Duodenal mucosa (tissue), 2 donors: ENCODE results near the gene MT1F.

Experiments
- H3K27ac ChIP-seq: one replicate; pipeline ENCODE4 v1.7.0; 2013; ENCODE audit warnings: low read depth, low read length
- H3K27me3 ChIP-seq, 2 donors: one replicate each; pipeline ENCODE4 v1.7.0; 2013; ENCODE audit warnings: low read length in 2 of 2, control low read depth in 1 of 2; ENCODE audit not compliant: insufficient read depth in 2 of 2, control insufficient read depth in 1 of 2
- H3K36me3 ChIP-seq, 2 donors: one replicate each; pipeline ENCODE4 v1.7.0; 2013; ENCODE audit warnings: low read length in 2 of 2, control low read depth in 1 of 2; ENCODE audit not compliant: insufficient read depth in 2 of 2, control insufficient read depth in 1 of 2
- H3K4me1 ChIP-seq, 2 donors: one replicate each; pipeline ENCODE4 v1.7.0; 2013; ENCODE audit warnings: low read length in 2 of 2, control low read depth in 1 of 2; ENCODE audit not compliant: insufficient read depth in 2 of 2, control insufficient read depth in 1 of 2
- H3K4me3 ChIP-seq, 2 donors: one replicate each; pipeline ENCODE4 v1.7.0; 2013; ENCODE audit warnings: low read length in 2 of 2, low read depth in 1 of 2
- H3K9ac ChIP-seq, 2 donors: one replicate each; pipeline ENCODE4 v1.7.0; 2013; ENCODE audit warnings: low read length in 2 of 2, low read depth in 1 of 2
- H3K9me3 ChIP-seq, 2 donors: one replicate each; pipeline ENCODE4 v1.7.0; 2013; ENCODE audit warnings: low read length in 2 of 2, control low read depth in 1 of 2; ENCODE audit not compliant: control insufficient read depth in 1 of 2

MT1F gene

GRCh38 chr16:56682703-56683397 is 25.1 kb downstream of the MT1F start:
- H3K4me1 ChIP-seq, result peaks cover 20 to 26% of the 10 kb centered on the region in 2 donors
- H3K9ac ChIP-seq, result peak overlapping the region; percentile 93 to 95
- no peaks in the 10 kb centered on the region for H3K9me3 ChIP-seq
- H3K36me3 ChIP-seq, result peaks cover 4 to 5% of the 10 kb centered on the region in 2 donors
- H3K27me3 ChIP-seq, result no peaks in the 10 kb centered on the region
- H3K27ac ChIP-seq, result peak overlapping the region; percentile 39
- H3K4me3 ChIP-seq, result peak overlapping the region; percentile 77 to 95

DNA sequence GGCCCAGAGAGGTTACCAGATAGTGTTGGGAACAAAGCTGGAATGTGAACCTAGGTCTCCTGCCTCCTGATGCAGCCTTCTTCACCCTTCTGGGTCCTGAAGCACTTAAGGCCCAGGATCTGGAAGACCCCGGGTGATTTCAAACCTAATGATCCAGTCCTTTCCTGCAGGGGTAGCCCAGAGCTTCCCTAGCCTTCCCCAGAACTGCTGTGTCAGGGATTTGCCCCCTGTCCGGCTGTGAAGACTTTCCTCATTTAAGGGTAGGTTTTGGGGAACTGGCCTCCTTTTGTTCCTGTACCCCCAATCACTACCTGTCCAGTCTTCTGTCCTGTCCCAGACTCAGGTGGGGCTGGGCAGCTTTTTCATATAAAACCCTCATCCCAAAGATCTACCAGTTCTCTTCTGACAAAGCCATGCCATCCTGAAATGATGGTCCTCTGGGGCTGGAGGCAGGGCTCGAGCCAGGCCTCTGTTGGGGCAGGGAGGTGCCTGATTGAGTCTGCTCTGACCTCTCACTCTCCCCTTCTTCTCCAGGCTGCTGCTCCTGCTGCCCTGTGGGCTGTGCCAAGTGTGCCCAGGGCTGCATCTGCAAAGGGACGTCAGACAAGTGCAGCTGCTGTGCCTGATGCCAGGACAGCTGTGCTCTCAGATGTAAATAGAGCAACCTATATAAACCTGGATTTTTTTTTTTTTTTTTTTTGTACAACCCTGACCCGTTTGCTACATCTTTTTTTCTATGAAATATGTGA is 25.8 kb downstream of the MT1F start:
- Histone ChIP-seq H3K27ac (peak overlapping the region; percentile 51), H3K4me3 (peak overlapping the region; percentile 77 to 95), H3K27me3 (no peaks in the 10 kb centered on the region), H3K4me1 (peaks cover 20 to 26% of the 10 kb centered on the region in 2 donors), H3K9me3 (no peaks in the 10 kb centered on the region), H3K36me3 (peaks cover 4 to 5% of the 10 kb centered on the region in 2 donors), H3K9ac (peak overlapping the region; percentile 93 to 95)

DNA sequence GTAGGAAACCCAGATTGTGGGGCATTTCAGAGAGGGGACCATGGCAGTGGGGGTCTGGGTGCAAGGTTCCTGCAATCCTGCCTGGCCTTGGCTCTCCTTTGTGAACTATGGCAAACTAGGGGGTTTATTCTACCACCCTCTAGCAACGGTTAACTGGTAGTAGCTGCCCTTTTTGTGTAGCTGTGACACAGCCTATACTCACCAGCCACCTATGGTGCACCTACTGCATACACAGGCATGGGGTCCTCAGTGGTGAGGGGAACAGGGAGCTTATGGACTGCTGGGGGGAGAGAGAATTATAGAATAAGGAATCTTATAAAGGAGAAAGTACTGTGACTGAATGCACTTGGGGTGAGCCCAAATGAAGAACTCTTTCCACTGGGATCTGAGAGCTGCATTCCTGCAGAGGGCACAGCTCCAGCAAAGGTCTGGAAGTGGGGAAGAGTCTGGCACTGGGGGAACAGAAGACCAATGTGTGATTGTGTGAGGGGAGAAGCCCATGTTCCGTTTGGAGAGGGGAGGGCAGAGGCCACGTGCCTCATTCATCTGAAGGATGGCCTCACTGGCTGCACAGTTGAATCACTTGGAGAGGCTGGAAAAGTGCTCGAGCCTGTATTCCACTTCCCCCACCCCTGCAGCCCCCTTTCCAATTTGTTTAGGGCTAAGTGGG is 26.6 kb downstream of the MT1F start:
- no peaks in the 10 kb centered on the region for H3K9me3 ChIP-seq
- H3K9ac ChIP-seq, result peak overlapping the region in 1 of 2 donors; percentile 95
- H3K27me3 ChIP-seq, result no peaks in the 10 kb centered on the region
- H3K27ac ChIP-seq, result no peak overlapping the region
- peak overlapping the region; percentile 26 to 56 for H3K4me3 ChIP-seq
- H3K36me3 ChIP-seq, result peaks cover 4 to 5% of the 10 kb centered on the region in 2 donors
- peaks cover 23 to 26% of the 10 kb centered on the region in 2 donors for H3K4me1 ChIP-seq

DNA sequence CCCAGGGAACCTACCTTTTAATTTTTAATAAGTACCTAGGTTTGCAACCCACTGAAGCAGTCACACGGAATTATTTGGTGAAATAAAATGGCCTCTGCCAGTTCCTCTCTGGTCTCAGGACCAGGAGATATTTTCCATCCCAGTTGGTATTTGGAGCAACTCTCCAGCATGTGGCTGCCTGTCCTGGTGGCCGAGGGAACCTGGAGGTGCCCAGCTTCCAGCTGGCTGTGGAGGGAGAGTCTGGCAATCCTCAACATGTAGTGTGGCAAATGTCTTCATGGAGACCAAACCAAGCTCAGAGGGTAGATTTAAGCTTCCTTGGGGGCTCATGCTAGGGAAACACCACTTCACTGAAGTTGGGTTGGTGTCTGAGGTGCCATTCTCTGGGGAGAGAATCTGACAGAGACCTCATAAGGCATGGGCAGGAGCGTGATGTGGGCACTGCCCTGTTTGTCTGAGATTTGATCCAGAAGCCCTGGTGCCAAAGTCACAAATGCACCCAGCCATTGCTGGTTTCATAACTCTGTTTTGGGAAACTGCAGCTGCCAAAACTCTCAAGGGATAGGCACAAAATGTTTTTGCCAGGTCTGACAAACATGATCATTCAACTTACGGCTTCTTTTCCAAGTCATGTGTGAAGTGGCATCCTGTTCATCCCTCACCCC is 27.3 kb downstream of the MT1F start:
- Histone ChIP-seq H3K36me3 (peaks cover 4 to 5% of the 10 kb centered on the region in 2 donors), H3K4me1 (peaks cover 25 to 26% of the 10 kb centered on the region in 2 donors), H3K4me3 (no peak overlapping the region), H3K9ac (no peak overlapping the region), H3K9me3 (no peaks in the 10 kb centered on the region), H3K27ac (no peak overlapping the region), H3K27me3 (no peaks in the 10 kb centered on the region)

GRCh38 chr16:56686758-56687157 is 29.0 kb downstream of the MT1F start:
- Histone ChIP-seq H3K27me3 (no peaks in the 10 kb centered on the region), H3K27ac (no peak overlapping the region), H3K9me3 (no peaks in the 10 kb centered on the region)

DNA sequence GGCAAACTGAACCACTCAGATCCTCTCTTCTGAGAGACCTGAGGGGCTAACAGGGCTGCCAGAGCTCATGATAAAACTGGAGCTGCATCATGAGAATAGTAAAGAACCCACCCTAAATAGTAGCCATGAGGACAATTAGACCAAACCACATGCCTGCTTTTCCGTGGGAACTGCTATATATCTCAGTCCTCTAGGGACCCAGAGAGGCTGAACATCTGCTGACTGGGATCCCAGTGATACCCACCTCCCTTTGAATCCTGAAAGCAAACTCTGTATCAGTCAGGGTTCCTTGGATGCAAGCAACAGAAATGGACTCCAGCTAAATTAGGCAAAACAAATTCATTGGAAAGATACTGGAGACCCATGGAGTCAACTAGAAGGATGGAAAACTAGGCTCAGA is 31.0 kb downstream of the MT1F start:
- no peaks in the 10 kb centered on the region for H3K27me3 ChIP-seq
- H3K4me3 ChIP-seq, result no peak overlapping the region
- H3K36me3 ChIP-seq, result peaks cover 4 to 5% of the 10 kb centered on the region in 2 donors
- H3K27ac ChIP-seq, result no peak overlapping the region
- no peak overlapping the region for H3K9ac ChIP-seq
- no peaks in the 10 kb centered on the region for H3K9me3 ChIP-seq
- H3K4me1 ChIP-seq, result peaks cover 6 to 9% of the 10 kb centered on the region in 2 donors

More at GRCh38 chr16:56686758-56687157, 29.0 kb downstream of the MT1F start:
- Histone ChIP-seq H3K36me3 (peaks cover 4 to 5% of the 10 kb centered on the region in 2 donors), H3K4me1 (peaks cover 22 to 23% of the 10 kb centered on the region in 2 donors), H3K4me3 (no peak overlapping the region), H3K9ac (no peak overlapping the region)

GRCh38 chr16:56689171-56689570 is 31.4 kb downstream of the MT1F start:
- Histone ChIP-seq H3K27ac (no peak overlapping the region), H3K4me1 (peaks cover 4 to 7% of the 10 kb centered on the region in 2 donors), H3K9ac (no peak overlapping the region), H3K36me3 (peaks cover 4 to 5% of the 10 kb centered on the region in 2 donors), H3K9me3 (no peaks in the 10 kb centered on the region), H3K4me3 (no peak overlapping the region), H3K27me3 (no peaks in the 10 kb centered on the region)

DNA sequence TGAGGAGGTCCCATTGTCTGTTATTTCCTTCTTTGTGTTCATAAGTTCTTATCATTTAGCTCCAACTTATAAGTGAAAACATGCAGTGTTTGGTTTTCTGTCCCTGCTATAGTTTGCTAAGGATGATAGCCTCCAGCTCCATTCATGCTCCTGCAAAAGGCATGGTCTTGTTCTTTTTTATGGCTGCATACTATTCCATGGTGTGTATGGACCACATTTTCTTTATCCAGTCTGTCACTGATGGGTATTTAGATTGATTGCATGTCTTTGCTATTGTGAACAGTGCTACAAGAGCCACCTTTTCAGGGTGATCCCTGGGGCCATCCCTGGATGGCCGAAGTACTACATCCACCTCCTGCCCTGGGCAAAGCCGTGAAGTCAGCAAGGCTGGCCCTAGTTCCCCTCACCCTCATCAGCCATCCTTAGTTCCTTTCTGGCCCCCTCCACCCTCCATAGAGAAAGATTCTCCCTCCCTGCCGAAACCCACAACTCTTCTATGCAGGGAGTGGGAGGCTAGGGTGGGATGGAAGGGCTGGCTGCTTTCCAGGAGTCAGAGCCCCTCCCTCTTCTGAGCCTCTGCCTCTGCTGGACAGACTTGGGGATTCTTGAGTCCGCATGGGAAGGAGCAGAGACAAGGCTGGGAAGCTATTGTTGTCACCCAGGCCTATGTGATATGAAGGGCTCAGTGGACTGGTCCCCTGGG is 32.8 kb downstream of the MT1F start:
- Histone ChIP-seq H3K27me3 (no peaks in the 10 kb centered on the region), H3K4me3 (no peak overlapping the region), H3K36me3 (peaks cover 4 to 5% of the 10 kb centered on the region in 2 donors), H3K27ac (no peak overlapping the region), H3K9me3 (no peaks in the 10 kb centered on the region), H3K9ac (no peak overlapping the region), H3K4me1 (peaks cover 0 to 4% of the 10 kb centered on the region in 2 donors)

DNA sequence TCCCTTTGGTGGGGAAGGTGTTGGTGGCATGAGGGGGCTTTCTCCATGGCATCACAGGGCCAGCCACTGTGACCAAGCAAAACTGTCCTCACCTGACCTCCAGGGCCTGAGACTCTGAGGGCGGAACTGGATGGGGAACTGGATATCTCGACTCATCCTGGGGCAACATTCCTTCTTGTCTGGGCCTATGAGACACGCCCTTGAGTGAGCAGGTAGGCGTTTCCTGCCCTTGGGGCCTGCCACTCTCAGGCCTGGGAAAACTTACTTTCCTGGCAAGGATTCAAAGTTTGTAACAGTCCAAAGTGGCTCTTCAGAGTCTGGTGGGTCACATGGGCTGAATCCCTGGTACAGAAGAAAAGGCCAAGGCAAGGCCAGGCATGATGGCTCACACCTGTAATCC is 34.1 kb downstream of the MT1F start:
- H3K4me3 ChIP-seq, result no peak overlapping the region
- no peaks in the 10 kb centered on the region for H3K9me3 ChIP-seq
- H3K36me3 ChIP-seq, result no peaks in the 10 kb centered on the region
- H3K27ac ChIP-seq, result no peak overlapping the region
- no peaks in the 10 kb centered on the region for H3K27me3 ChIP-seq
- no peak overlapping the region for H3K9ac ChIP-seq
- peaks cover 0 to 4% of the 10 kb centered on the region in 2 donors for H3K4me1 ChIP-seq
